HG03469 (cell line): ENCODE data around the gene TXNDC11.
"Not testable (repeated sequence)": the region's sequence is repeated elsewhere in the genome, so short reads cannot be mapped to it uniquely, and the experiment has no call there.

Experiments used
- ATAC-seq: cut with Tn5 transposase; IDR thresholded peaks from one replicate; pipeline ENCODE4 v1.9.1; 2021; ENCODE audit warnings: mild to moderate bottlenecking, moderate library complexity, moderate number of reproducible peaks; ENCODE audit not compliant: unreplicated experiment

TXNDC11 gene, protein sequence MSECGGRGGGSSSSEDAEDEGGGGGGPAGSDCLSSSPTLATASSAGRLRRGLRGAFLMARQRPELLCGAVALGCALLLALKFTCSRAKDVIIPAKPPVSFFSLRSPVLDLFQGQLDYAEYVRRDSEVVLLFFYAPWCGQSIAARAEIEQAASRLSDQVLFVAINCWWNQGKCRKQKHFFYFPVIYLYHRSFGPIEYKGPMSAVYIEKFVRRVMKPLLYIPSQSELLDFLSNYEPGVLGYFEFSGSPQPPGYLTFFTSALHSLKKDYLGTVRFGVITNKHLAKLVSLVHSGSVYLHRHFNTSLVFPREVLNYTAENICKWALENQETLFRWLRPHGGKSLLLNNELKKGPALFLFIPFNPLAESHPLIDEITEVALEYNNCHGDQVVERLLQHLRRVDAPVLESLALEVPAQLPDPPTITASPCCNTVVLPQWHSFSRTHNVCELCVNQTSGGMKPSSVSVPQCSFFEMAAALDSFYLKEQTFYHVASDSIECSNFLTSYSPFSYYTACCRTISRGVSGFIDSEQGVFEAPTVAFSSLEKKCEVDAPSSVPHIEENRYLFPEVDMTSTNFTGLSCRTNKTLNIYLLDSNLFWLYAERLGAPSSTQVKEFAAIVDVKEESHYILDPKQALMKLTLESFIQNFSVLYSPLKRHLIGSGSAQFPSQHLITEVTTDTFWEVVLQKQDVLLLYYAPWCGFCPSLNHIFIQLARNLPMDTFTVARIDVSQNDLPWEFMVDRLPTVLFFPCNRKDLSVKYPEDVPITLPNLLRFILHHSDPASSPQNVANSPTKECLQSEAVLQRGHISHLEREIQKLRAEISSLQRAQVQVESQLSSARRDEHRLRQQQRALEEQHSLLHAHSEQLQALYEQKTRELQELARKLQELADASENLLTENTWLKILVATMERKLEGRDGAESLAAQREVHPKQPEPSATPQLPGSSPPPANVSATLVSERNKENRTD

DNA sequence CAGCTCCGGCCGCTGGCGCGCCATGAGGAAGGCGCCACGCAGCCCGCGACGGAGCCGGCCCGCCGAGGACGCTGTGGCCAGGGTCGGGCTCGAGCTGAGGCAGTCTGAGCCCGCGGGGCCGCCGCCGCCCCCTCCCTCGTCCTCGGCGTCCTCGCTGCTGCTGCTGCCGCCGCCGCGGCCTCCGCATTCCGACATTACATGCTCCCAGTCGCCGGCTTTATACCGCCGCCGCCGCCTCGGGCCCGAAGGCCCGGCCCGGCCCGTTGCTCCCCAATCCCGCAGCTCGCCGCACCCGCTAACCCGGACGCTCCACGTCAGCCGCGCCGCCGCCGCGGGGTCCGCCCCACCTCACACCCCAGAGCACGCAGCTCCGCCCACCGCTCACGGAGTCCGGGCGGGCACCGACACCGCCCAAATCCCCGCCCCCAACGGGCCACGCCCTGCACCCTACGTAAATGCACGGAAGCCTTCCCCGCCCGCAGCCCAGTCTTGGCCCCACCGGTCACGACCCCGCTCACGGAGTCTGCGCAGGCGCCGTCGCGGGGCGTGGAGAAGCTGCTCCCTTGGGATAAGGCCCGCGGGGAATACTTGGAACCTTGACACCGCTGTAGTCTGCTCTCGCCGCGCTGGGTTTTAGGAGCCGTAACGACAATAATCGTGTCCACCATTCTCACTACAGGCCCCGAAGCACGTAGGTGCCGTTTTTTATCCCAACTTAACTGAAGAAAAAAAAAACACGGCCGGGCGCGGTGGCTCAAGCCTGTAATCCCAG lies at the start of gene TXNDC11:
Gene TXNDC11, minus strand, starts transcription at position 322 of the 772 bp plus-strand sequence. Its CDS starts 127 bp downstream, at position 195.
- ATAC-seq = peak; percentile 79

DNA sequence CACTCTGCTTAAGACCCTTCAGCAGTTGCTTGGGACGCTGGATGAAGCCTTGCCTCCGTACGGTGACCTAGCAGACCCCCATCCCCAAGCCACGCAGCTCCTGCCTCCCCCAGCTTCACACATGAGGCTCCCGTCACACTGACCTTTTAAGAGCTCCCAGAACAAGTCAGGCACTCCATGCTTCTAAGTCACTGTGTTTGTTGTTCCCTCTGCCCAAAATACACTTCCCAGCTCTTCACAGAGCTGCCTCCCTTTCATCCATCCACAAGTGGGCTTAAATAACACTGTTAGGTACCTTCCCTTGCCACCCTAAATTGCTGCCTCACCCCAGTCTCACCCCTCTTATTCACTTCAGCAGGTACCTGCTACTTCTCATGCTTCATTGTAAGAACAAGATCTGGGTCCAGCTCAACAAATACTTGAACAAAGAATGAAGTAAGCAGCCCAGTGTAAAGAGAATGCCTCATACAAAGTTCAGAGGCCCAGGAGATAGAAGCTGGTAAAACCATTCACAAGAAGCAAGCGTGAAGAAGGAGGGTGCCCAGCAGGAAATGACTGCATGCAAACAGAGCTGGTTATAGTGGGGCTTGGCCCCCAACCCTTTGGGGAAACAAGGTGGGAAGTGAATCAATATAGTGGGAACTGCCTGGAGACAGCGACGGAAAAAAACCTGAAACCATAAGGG lies 48.6 kb upstream of the TXNDC11 start:
- ATAC-seq = no peak

DNA sequence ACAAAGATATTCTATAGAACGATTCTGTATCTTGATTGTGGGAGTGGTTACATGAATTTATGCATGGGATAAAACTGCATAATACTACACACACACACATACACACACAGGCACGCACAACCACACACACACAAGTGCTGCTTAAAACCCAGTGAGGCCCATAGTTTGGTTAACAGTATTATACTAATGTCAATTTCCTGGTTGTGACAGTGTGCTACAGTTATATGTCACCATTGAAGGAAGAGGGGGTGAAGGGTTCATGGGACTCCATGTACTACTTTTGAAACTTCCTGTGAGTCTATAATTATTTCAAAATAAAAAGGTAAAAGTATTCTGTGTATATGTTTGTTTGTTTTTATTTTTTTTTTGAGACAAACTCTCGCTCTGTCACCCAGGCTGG lies 46.3 kb upstream of the TXNDC11 start:
- no peak for ATAC-seq

DNA sequence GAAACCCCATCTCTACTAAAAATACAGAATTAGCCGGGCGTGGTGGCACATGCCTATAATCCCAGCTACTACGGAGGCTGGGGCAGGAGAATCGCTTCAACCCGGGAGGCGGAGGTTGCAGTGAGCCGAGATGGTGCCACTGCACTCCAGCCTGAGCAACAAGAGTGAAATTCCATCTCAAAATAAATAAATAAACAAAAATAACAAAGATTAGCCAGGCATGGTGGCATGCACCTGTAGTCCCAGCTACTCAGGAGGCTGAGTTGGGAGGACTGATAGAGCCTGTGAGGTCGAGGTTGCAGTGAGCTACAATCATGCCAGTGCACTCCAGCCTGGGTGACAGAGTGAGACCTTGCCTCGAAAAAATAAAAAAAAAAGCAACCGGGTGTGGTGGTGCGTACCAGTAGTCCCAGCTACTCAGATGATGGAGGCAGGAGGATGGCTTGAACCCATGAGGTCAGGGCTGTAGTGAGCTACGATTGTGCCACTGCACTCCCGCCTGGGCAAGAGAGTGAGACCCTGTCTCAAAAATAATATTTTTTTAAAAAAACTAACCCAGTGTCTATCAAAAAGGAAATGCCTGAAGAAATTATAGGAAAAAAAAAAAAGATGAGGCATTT lies 42.4 kb upstream of the TXNDC11 start:
- ATAC-seq = not testable (repeated sequence)

DNA sequence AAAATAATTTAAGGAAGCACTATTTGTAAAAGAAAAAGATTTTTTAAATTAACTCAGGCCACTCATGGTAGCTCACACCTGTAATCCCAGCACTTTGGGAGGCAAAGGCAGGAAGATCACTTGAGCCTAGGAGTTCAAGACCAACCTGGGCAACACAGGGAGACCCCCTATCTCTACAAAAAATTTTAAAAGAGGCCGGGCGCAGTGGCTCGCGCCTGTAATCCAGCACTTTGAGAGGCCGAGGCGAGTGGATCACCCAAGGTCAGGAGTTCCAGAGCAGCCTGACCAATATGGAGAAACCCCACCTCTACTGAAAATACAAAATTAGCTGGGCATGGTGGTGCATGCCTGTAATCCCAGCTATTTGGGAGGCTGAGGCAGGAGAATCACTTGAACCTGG lies 41.7 kb upstream of the TXNDC11 start:
- not testable (repeated sequence) for ATAC-seq

DNA sequence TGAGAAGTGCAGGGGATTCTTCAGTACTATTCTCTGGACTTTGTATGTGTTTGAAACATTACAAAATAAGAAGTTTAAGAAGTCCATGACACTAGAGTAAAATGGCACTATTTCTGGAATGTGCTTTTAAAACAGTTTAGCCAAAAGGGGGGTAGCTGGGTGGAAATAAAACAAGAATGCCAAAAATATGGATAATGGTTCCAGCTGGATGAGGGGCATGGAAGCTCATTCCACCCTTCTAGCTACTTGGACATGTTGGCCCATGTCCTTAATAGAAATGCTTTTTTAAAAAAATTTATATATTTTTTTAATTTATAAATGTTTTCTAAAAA lies 41.3 kb upstream of the TXNDC11 start:
- no peak for ATAC-seq

DNA sequence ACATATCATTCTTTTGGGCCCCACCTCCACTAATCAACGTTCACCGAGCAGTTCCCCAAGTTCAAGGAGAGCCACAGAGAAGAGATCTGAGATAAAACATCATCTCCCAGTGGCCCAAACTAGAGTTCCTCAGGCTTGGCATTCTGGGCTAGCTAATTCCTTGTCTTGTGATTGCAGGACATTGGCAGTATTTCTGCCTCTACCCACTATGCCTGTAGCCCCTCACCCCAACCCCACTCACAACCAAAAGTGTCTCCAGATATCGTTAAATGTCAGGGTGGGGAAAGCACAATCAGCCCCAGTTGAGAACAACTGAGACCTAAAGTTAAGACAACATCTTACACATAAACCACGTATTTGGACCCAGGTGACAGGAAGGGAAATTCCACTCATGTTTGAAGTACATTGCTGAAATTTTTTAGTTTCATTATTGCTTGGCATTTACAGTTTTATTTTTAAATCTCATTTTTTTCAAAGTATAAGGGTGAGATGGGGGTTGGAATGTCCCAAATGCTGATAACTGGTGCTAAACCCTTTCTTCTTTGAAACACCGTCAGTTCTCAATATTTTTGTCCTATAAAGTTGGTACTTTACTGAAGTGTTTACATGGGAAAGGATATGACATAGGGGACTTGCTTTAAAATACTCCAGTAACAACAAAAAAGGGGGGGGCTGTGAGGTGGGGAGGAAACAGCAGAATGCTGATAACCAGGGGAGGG lies 40.8 kb upstream of the TXNDC11 start:
- ATAC-seq = peak; percentile 34

DNA sequence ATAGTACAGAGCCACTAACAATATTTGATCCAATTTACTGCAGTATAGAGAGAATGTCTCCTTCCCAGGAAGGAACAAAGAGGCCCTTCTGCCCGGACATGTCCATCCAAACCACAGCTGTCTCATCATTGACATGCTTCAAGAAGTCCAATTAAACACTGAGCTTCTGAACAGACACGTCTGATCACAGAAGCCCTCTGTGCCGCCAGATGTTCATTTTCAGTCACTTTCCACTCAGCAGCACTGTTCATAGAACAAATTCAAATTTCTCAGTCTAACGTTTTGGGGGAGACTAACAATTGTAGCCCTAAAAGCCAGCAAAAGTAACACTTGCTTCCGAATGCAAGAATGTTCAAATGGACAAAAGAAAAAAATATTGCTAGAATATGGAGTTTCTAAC lies 39.1 kb upstream of the TXNDC11 start:
- ATAC-seq = no peak

DNA sequence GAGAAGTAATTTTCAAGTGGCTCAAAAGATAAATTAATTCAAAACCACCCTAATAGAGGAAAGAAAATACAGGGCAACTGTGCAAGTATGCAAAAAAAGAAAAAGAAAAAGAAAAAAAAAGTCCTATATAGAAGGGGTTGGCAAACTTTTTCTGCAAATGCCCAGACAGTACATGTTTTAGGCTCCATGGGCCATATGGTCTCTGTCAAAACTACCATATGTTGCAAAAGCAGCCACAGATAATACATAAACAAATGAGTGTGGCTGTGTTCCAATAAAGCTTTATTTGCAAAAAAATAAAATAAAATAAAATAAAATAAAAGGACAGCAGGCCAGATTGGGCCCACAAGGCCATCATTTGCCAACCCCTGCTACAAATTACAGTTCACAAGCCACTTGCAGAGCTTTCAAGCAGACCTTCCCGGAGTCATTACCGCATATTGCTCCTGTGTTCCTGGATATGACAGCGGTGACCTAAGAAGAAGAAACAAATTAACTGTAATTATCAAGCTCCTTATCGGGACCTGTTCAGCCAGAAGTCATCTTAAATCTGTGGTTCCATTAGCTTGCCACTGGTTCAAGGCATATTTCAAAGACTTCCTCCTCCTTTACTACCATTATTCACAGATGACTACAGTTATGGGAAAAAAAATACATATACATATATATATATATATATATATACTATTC lies 38.5 kb upstream of the TXNDC11 start:
- no peak for ATAC-seq

DNA sequence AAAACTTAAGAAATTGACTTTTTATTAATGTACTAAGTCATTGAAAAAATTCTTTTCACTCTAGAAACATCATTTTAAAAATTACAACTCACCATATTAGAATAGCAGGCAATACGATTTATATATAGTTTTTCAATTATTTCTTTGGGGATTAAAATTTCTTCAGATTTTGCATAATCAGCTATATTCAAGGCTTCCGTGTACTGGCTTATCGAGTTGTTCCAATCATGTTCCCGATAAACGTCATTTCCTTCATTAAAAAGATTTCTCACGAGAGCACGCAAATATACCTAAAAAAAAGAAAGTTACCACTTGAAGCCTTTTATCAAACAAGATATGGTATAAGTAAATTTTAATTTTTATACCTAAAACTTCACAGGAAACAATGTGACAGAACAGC lies 36.4 kb upstream of the TXNDC11 start:
- no peak for ATAC-seq

DNA sequence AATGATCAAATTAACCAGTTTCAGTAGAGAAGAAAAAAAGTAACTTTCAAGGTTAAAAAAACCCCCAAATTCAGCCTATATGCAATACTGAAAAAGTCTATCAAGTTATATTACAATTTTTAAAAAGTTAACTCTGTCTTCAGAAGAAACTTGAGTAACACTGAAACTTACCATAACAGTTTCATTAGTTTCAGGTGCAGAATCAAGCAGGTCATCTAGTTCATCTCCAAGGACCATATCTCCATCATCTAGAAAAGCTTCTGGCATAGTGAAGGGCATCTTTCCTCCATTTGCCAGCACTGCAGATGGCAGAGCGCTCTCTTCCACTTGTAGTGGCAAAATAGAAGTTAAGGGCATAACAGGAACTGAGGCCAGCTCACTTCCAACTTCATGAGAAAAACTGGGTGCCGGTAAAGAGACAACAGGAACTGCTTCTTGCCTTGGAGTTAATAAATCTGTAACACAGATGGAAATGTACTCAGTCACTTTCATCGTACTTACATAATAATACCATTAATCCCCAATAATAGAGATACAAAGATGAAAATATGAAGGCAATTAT lies 31.5 kb upstream of the TXNDC11 start:
- ATAC-seq = no peak

DNA sequence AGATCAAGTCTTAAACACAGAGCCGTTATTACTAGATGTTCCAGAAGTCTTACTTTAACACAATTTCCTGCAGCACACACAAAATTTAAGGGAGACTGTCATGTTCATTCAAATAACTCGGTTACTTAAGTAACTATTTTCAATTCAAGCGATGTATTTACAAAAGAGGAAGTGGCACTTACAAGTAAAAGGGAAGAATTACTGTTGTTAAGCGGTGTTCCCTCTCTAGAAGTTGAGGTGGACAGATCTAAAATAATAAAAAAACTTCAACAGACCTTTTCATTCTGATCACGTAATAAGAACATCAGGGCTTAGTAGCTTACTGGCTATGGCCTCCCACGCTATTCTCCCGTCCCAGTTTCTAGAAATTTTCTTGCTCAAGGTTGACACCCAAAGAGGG lies 26.2 kb upstream of the TXNDC11 start:
- ATAC-seq = no peak

DNA sequence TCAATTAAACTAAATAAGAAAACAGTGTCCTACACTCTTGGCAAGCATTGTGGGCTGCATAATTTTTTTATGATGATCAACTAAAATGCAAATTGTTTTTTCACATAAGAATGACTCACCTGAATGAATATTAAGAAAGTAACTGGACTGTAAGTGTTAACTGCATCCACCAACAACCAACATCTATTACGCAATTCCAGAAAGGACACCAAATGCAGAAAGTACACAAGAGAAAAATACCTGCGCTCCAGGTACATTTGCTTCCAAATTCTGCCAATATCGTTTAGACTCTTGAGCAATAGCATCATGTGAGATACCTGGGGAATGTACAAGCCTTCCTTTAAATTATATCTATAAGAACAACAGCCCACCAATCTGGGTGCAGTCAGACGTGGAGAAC lies 19.8 kb upstream of the TXNDC11 start:
- ATAC-seq = no peak

DNA sequence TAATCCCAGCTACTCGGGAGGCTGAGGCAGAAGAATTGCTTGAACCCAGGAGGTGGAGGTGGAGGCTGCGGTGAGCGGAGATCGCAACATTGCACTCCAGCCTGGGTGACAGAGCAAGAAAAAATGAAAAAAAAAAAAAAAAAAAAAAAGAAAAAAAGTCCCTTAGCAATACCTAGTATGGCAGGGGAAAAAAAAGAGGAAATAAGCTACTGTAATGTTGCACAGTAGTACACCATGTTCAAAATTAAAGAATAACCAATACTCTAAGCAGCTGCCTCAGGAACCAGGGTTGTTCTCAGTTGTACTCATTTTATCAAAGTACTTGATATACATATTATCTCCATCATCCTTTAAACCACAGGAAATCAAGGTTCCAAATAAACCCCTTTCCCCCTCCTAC lies 17.3 kb upstream of the TXNDC11 start:
- no peak for ATAC-seq

DNA sequence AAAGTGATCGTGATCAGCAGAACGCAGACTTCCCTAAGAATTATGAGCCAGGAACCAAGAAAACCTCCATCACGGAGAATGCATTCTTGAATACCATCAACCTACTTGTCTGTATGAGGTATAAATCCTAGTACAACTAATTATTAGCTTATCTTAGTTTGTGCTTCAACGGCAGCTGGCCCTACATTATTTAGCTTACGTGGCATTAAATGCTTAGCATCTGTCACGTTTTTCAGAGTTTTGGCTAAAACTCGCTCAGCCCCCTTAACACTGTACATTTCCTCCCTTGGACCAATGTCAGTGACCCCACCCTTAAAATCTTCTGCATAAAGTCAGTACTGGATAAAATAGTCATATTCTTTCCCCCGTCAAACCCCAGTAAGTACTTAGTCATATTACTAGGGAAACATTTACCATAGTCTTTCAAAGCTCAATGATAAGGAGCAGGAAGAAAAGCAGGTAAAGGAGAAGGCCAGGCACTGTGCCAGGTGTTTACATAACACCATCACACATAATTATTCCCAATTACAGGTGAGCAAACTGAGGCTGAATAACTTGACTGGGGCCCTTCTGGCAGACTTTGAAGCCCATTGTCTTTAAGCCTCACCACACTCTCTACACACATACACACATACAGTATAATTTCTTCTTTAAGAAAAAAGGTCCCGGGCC lies 16.6 kb upstream of the TXNDC11 start:
- no peak for ATAC-seq

DNA sequence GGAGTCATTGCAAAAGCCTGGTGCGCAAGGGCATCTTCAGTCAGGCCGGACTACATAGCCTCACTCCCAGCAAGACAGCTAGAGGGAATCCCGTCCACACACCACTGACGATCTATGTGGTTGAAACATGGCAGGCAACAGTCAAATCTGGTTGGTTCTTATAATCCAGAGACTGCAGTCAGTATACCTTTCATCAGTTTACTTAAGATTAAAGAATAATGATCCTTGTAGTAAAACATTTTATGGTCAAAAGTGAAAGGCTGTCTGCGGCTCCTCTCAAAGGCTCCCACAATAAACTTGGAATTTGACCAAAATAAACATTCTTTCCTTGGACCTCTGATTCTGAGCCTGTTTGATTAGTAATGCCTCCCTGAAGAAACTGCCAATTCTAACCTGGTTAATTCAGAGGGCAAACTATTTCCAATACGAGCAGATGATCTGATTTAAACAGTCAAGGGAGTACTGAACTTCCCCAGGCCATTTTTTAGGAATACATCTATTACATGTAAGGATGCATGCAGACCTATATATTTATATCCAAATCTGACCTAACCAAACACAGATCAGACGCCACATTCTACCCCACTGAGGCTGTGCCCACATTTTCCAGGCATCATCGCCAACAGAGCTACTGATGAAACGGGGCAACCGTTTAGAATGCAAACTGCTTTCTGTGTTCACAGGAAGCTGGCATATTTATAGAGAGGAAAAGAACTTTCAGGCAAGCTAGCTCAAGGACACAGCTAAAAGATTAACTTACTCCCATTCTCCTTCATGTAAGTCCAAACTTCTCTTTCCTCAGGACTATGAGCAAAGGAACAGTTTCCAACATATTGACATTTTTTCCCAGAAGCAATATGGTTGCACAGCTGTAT lies 15.3 kb upstream of the TXNDC11 start:
- ATAC-seq = no peak

DNA sequence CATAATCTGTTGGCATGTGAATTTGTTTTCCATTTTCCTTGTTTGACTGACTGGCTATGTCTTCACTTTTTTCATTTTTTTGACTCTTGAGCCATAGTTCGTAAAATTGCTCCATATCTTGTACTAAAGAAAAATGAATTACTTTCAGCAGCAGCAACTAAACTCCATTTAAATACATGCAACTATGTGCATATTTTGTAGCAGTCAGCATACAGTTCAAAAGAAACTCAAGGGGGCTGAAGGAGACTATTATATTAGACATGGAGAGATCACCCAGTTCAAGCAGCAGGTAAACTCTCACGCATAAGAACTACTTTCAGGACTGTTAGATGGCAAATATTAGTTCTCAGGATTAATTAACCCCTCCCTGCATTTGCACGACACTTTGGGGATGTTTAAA lies 13.6 kb upstream of the TXNDC11 start:
- no peak for ATAC-seq
